Activated CD8-positive, alpha-beta memory T cell treated with anti-CD3 and anti-CD28 coated beads for 36 hours (primary cell): Measurements from ENCODE around the gene HAP1. TPM values are rescaled to one million over a fixed set of nuclear protein-coding genes. Genes with fewer than 3 reads are reported as not detected.
"Not testable (repeated sequence)": the region's sequence is repeated elsewhere in the genome, so short reads cannot be mapped to it uniquely, and the experiment has no call there.

Source experiments
- CTCF ChIA-PET: fragments of 350-600 bp; sonication (Branson Sonifier 250); formaldehyde crosslinking; loops from one replicate; lab custom pipeline; 2021; ENCODE audit warnings: antibody characterized with exemption; lab: Charles Lee
- POLR2A ChIA-PET: fragments of 350-600 bp; sonication (Branson Sonifier 250); formaldehyde crosslinking; loops from one replicate; lab custom pipeline; 2021; ENCODE audit warnings: antibody characterized with exemption; lab: Charles Lee
- total RNA-seq, 2 experiments: library from RNA; stranded (reverse); gene quantifications; one replicate each; pipeline ENCODE4 v1.2.3, GENCODE V29; 2021

Gene HAP1
- total RNA-seq, 2 experiments from 2014 or later, result 0.10 to 0.25 TPM

DNA sequence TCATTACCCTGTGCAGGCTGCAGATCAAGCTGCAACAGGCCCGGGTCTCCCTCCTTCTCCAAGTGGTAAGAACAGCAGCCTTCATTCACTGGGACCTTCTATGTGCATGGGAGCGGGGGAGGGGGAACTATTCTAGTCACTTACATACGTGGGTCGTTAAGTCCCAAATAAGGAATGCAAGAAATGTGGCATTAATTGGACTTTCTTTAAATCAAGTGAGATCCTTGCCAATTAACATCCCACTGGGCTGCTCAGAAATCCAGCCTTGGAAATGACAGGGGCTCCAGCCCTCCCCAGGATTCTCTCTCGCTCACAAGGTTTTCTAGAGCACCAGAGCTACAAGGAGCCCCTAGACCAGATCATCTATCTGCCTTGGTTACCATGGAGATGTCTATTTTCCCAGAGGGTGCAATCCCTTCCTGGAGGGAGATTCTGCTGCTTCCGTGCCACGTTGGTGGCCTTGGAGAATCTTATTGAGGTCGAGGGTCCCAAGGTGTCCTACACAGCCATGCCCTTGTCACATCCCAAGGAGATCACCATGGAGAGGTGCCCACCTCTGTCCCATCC, 50.9 kb downstream of the HAP1 start:
- POLR2A ChIA-PET, result no interaction called here
- CTCF ChIA-PET, result interaction anchor here (0.8 kb wide), 1 partner anchor 18 kb away, joined by 3 read pairs; no protein-coding TSS in a partner anchor

DNA sequence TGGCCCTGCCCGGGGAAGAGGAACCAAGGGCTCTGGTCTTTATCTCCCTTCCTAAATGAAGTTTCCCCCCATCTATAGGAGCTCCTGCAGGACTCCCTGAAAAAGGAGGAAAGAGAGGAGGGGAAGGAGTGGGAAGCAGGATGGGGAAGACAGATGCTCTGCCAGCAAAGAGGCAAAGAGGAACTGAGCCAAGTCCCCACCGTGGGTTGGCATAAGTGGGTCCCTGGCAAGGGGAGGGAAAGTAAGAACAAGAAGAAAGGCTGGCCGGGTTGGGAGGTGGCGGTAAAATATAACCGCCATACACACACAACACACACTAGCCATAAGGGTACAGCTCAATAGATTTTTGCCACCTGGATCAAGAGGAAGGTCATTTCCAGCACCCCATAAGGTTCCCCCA, 51.8 kb downstream of the HAP1 start:
- CTCF ChIA-PET, result interaction anchor here (0.6 kb wide), 1 partner anchor 20 kb away, joined by 3 read pairs; no protein-coding TSS in a partner anchor
- POLR2A ChIA-PET, result no interaction called here

DNA sequence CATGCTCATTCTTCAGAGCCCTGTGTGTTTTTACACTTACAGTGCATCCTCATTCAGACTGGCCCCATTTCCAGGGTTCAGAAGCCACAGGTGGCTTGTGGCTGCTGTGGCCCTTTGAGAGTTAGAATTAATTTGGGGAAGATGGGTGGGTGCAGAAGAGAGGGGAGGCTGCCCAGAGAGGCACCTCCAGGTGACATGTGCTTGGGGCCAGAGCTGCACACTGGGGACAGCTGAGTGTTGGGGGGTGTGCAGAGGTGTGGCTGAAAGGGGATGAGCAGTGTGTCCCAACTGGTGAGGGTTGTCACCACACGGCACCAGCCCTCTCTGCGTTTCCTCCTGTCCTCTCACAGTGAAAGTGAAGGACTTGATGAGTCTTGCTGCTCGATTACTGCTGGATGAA, 52.7 kb downstream of the HAP1 start:
- ChIA-PET POLR2A (no interaction called here), CTCF (interaction anchor here (0.5 to 1.5 kb wide), 2 partner anchors 14 to 55 kb away, joined by 3 read pairs; no protein-coding TSS in a partner anchor)

DNA sequence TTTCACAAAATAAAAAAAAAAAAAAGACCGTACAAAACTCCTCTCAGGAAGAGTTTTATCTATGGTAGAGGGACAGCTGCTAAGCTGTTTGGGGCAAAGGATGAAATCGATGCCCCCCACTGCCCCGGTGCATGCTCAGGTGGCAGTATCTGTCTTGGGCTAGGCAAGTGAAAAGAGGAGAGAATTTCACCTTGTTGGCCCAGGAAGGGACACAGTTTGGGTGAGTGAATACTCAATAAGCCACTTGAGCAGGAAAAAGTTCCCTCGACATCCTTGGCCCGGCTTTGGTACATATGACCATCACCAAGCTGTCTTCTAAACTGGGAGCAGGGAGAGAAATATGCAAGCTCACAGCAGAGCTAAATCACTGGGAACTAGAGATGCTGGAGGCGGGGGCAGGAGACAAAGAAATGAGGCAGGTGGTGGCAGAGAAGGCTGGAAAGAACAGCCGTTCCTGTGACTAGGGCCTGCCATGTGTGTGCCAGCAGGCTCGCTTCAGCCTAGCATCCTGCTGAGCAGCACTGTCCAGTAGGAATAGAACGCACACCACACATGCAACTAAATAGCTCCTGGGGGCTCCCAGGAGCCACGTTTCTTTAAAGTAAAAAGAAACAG, 53.9 kb downstream of the HAP1 start:
- CTCF ChIA-PET, result interaction anchor here (0.9 to 6.0 kb wide), 7 partner anchors 9 to 32 kb away, joined by 3 to 49 read pairs (median 5); partner anchors contain the start of gene EIF1

DNA sequence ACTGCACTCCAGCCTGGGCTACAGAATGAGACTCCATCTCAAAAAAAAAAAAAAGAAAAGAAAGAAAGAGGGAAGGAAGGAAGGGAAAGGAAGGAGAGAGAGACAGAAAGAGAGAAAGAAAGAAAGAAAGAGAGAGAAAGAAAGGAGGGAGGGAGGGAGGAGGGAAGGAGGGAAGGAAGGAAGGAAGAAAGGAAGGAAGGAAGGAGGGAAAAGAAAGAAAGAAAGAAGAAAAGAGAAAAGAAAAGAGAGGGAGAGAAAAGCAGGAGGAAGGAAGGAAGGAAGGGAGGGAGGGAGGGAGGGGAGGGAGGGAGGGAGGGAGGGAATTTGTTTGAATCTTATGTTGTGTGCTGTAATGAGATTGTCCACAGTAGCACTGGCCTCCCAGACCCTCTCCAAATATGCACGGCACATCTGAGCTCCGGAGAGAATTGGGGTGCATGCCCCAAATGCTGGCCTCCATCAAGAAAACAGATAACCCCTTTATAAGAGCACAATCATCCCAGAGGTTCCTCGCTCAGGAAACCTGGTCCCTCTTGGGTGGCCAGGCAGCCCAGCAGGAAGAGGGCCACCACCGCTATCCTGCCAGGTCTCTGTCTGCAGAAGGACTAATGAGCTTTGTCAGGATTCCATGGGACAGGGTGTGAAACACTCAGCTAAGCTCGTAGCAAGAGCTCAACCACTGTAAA, 54.6 kb downstream of the HAP1 start:
- CTCF ChIA-PET, result interaction anchor here (0.9 to 6.0 kb wide), 10 partner anchors 10 to 131 kb away, joined by 3 to 49 read pairs (median 12); partner anchors contain the start of gene EIF1
- POLR2A ChIA-PET, result interaction anchor here (0.7 to 3.8 kb wide), 6 partner anchors 9 to 1116 kb away, joined by 4 to 75 read pairs (median 8); partner anchors contain the start of gene EIF1

More for the DNA sequence above, 53.9 kb downstream of the HAP1 start:
- POLR2A ChIA-PET, result interaction anchor here (0.7 to 3.8 kb wide), 2 partner anchors 10 kb away, joined by 5 to 75 read pairs; partner anchors contain the start of gene EIF1

DNA sequence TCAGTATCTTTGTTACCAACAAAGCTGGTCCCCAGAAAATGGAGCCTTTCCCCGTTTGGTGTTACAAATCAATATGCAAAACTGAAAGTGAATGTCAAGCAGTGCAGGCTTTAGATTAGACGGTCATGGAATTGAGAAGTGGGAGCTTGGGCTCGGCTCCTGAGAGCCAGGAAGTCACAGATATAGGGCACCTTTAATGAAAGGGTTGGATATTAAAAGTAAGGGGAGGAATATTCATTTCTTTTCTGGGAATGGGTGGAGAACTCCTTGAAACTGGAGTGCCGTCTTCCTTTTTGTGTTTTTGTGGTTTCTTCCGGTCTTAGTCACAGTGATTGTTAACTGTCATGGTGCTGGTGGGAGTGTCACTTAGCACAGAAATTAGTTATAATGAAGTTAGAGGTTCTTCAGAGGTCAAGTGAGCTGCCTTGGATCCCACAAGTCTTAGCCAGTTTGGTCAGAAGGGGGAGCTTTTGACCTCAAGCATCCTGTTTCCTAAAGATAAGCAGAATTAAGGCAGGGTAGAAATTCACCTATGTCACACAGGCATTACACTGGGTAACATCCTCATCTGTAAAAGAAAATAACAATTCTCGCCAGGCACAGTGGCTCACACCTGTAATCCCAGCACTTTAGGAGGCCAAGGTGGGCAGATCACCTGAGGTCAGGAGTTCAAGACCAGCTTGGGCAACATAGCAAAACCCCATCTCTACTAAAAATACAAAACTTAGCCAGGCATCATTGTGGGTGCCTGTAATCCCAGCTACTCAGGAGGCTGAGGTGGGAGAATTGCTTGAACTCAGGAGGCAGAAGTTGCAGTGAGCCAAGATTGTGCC, 55.3 kb downstream of the HAP1 start:
- POLR2A ChIA-PET, result interaction anchor here (1.4 to 3.8 kb wide), 5 partner anchors 9 to 1115 kb away, joined by 4 to 75 read pairs (median 11); partner anchors contain the start of gene EIF1

DNA sequence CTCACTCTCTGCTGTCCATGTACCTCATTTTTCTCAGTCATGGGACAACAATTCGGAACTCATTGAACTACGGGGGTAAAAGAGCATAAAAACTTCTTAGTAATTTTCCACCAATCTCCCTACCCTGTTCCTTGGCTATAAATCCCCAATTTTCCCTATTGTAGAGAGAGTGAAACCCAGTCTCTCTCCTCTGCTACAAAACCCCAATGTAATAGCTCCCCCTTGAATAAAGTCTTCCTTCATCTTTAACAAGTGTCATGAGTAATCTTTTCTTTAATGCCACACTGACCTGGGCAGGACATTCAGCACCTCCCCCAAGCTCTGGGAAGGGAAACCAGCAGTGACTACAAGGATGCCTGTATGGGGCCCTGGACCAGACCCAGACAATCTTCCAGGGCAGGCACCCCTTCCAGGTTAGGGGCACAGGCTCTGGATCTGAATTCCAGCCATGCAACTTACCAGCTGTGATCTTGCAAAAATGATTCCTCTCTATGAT, 56.0 kb downstream of the HAP1 start:
- ChIA-PET CTCF (interaction anchor here (0.6 to 6.0 kb wide), 9 partner anchors 10 to 401 kb away, joined by 3 to 49 read pairs (median 12); partner anchors contain the start of gene EIF1), POLR2A (interaction anchor here (1.4 to 3.8 kb wide), 5 partner anchors 9 to 1114 kb away, joined by 4 to 75 read pairs (median 11); partner anchors contain the start of gene EIF1)

More for the DNA sequence above, 55.3 kb downstream of the HAP1 start:
- CTCF ChIA-PET, result interaction anchor here (0.6 to 6.0 kb wide), 8 partner anchors 10 to 400 kb away, joined by 3 to 49 read pairs (median 20); partner anchors contain the start of gene EIF1

DNA sequence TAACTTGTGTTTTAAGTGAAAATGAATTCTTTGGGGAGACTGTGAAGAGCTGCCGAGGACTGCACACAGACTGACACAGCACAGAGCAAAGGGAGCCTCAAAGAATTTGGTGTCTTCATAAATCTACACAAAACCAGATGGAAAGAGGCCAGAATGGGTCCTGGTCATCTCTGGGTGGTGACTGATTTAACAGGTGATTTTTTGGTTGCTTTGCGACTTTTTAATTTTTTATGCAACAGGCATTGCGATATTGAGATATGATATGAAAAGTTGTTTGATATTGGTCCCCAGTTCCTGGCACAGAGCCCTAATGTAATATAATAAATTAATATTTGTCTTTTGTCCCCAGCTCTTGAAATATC, 58.4 kb downstream of the HAP1 start:
- POLR2A ChIA-PET, result interaction anchor here (1.0 kb wide), 1 partner anchor 13 kb away, joined by 3 read pairs; the partner anchor contains the start of gene EIF1
- CTCF ChIA-PET, result interaction anchor here (1.0 to 6.0 kb wide), 5 partner anchors 7 to 28 kb away, joined by 3 to 49 read pairs (median 28); partner anchors contain the start of gene EIF1

DNA sequence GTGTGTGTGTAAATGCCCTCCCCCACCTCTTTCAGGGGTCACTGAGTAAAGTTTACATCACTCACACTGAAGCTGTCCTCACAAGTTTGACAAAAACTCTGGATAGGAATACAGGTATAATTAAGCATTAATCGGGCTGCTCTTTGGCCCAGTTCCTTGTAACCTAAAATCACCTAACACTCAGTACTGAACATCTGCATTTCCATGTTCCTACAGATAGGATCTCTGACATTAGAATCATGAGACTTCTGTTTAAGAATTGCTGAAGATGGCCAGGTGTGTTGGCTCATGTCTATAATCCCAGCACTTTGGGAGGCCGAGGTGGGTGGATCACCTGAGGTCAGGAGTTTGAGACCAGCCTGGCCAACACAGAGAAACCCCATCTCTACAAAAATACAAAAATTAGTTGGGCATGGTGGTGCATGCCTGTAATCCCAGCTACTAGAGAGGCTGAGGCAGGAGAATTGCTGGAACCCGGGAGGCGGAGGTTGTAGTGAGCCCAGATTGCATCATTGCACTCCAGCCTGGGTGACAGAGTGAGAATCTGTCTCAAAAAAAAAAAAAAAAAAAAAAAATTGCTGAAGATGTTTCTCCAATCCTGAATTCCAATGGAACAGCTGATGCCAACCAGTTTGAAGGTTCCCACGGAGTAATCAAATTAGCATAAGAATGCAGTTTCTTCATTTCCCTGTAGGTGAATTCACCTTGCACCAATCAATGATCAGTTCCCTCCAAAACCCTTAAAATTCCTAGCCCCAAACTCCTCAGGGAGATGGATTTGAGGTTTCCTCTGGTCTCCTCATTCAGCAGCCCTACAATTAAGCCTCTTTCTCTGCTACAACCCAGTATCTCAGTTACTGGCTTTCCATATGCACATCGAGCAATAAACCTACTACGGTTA, 59.0 kb downstream of the HAP1 start:
- CTCF ChIA-PET, result interaction anchor here (1.0 to 6.0 kb wide), 5 partner anchors 7 to 21 kb away, joined by 3 to 49 read pairs (median 28); partner anchors contain the start of gene EIF1
- POLR2A ChIA-PET, result not testable (repeated sequence)

Other genes with a start within 250 kb of the HAP1 start
- not detected for gene KRT36, start 244.7 kb downstream of the HAP1 start, total RNA-seq
- not detected for gene KRT13, start 229.0 kb downstream of the HAP1 start, total RNA-seq
- not detected for gene KRT15, start 215.8 kb downstream of the HAP1 start, total RNA-seq
- gene KRT19, start 206.3 kb downstream of the HAP1 start, total RNA-seq, result not detected
- gene KRT9, start 162.6 kb downstream of the HAP1 start, total RNA-seq, result not detected
- not detected for gene KRT14, start 147.7 kb downstream of the HAP1 start, total RNA-seq
- gene KRT16, start 121.9 kb downstream of the HAP1 start, total RNA-seq, result not detected
- under 1 TPM in 1 of 2 experiments, not detected in 1; 0.27 TPM for gene KRT17, start 110.1 kb downstream of the HAP1 start, total RNA-seq
- gene EIF1, start 45.8 kb downstream of the HAP1 start, total RNA-seq, result 1,000 to 10,000 TPM; 1,395 to 1,415 TPM
- not detected for gene GAST, start 22.3 kb downstream of the HAP1 start, total RNA-seq
- under 1 TPM; 0.42 to 0.55 TPM for gene JUP, start 52.1 kb upstream of the HAP1 start, total RNA-seq
- 1 to 10 TPM; 3.3 to 3.7 TPM for gene P3H4, start 77.3 kb upstream of the HAP1 start, total RNA-seq
- 1 to 10 TPM; 1.7 to 2.1 TPM for gene FKBP10, start 78.4 kb upstream of the HAP1 start, total RNA-seq
- gene NT5C3B, start 101.6 kb upstream of the HAP1 start, total RNA-seq, result 10 to 100 TPM; 53.0 to 56.0 TPM
- under 1 TPM; 0.08 to 0.17 TPM for gene KLHL10, start 103.2 kb upstream of the HAP1 start, total RNA-seq
- gene KLHL11, start 130.8 kb upstream of the HAP1 start, total RNA-seq, result 10 to 100 TPM; 23.2 to 23.8 TPM
- 100 to 1,000 TPM; 204 to 215 TPM for gene ACLY, start 184.3 kb upstream of the HAP1 start, total RNA-seq
- gene ODAD4, start 196.0 kb upstream of the HAP1 start, total RNA-seq, result under 1 TPM; 0.27 to 0.38 TPM
- 10 to 100 TPM; 66.8 to 67.6 TPM for gene CNP, start 232.2 kb upstream of the HAP1 start, total RNA-seq